H9 (cell line): Measurements from ENCODE around the gene NAPEPLD. TPM values are rescaled to one million over a fixed set of nuclear protein-coding genes. Genes with fewer than 3 reads are reported as not detected.
"Not testable (repeated sequence)": the region's sequence is repeated elsewhere in the genome, so short reads cannot be mapped to it uniquely, and the experiment has no call there.

Experiments used
- DNase-seq: peaks from one replicate; pipeline ENCODE4 v3.0.0-alpha.2; 2017
- H2AFZ ChIP-seq: one replicate; pipeline ENCODE4 v1.6.1; 2013; ENCODE audit warnings: mild to moderate bottlenecking, low read length, control low read depth, moderate library complexity
- H2AK5ac ChIP-seq: 2 replicates; pipeline ENCODE4 v1.6.1; 2013; ENCODE audit warnings: low read length, control low read depth, mixed read lengths; ENCODE audit not compliant: insufficient read length
- H2BK120ac ChIP-seq: one replicate; pipeline ENCODE4 v1.6.1; 2013; ENCODE audit warnings: low read depth, mild to moderate bottlenecking, low read length, control low read depth, inconsistent platforms; ENCODE audit not compliant: poor library complexity, severe bottlenecking
- H2BK12ac ChIP-seq: 2 replicates; pipeline ENCODE4 v1.6.1; 2013; ENCODE audit warnings: low read length, control low read depth, mixed read lengths, low read depth; ENCODE audit not compliant: insufficient read length
- H2BK15ac ChIP-seq: 2 replicates; pipeline ENCODE4 v1.6.1; 2013; ENCODE audit warnings: low read depth, low read length, control low read depth
- H2BK20ac ChIP-seq: one replicate; pipeline ENCODE4 v1.6.1; 2013; ENCODE audit warnings: low read depth, mild to moderate bottlenecking, low read length, control low read depth, inconsistent platforms; ENCODE audit not compliant: poor library complexity, severe bottlenecking
- H2BK5ac ChIP-seq: 2 replicates; pipeline ENCODE4 v1.6.1; 2013; ENCODE audit warnings: low read length, control low read depth, mixed read lengths; ENCODE audit not compliant: insufficient read length
- H3K14ac ChIP-seq: 2 replicates; pipeline ENCODE4 v1.6.1; 2013; ENCODE audit warnings: low read length, control low read depth; ENCODE audit not compliant: insufficient read depth
- H3K18ac ChIP-seq: 2 replicates; pipeline ENCODE4 v1.6.1; 2013; ENCODE audit warnings: low read depth, mild to moderate bottlenecking, mixed read lengths, low read length, control low read depth; ENCODE audit not compliant: insufficient read length
- H3K23ac ChIP-seq: 2 replicates; pipeline ENCODE4 v1.6.1; 2013; ENCODE audit warnings: low read length, control low read depth, mixed read lengths, low read depth; ENCODE audit not compliant: insufficient read length
- H3K23me2 ChIP-seq: 2 replicates; pipeline ENCODE4 v1.6.1; 2013; ENCODE audit warnings: low read depth, mild to moderate bottlenecking, mixed read lengths, low read length, control low read depth; ENCODE audit not compliant: insufficient read length, poor library complexity, severe bottlenecking
- H3K27ac ChIP-seq: 2 replicates; pipeline ENCODE4 v1.5.1; 2013; ENCODE audit warnings: low read length, control low read depth, mixed read lengths, low read depth; ENCODE audit not compliant: insufficient read length
- H3K27me3 ChIP-seq: 2 replicates; pipeline ENCODE4 v1.6.1; 2013; ENCODE audit warnings: low read length, control low read depth, inconsistent platforms; ENCODE audit not compliant: insufficient read depth
- H3K4ac ChIP-seq: 2 replicates; pipeline ENCODE4 v1.6.1; 2013; ENCODE audit warnings: low read depth, mild to moderate bottlenecking, control low read depth, inconsistent platforms, low read length, moderate library complexity
- H3K4me1 ChIP-seq: 2 replicates; pipeline ENCODE4 v1.6.1; 2013; ENCODE audit warnings: low read length, control low read depth, inconsistent platforms; ENCODE audit not compliant: insufficient read depth
- H3K4me2 ChIP-seq: 2 replicates; pipeline ENCODE4 v1.6.1; 2013; ENCODE audit warnings: low read length, control low read depth, mixed read lengths; ENCODE audit not compliant: insufficient read length, insufficient read depth
- H3K56ac ChIP-seq: 2 replicates; pipeline ENCODE4 v1.6.1; 2013; ENCODE audit warnings: low read depth, mild to moderate bottlenecking, mixed read lengths, low read length, control low read depth; ENCODE audit not compliant: insufficient read length
- H3K79me1 ChIP-seq: 2 replicates; pipeline ENCODE4 v1.6.1; 2013; ENCODE audit warnings: low read depth, mild to moderate bottlenecking, moderate library complexity, low read length, control low read depth, inconsistent platforms; ENCODE audit not compliant: insufficient read depth, poor library complexity, severe bottlenecking
- H3K79me2 ChIP-seq: 2 replicates; pipeline ENCODE4 v1.6.1; 2013; ENCODE audit warnings: low read length, control low read depth, inconsistent platforms; ENCODE audit not compliant: insufficient read depth
- H3K9ac ChIP-seq: 2 replicates; pipeline ENCODE4 v1.6.1; 2013; ENCODE audit warnings: low read length, control low read depth, mixed read lengths; ENCODE audit not compliant: insufficient read length; ENCODE audit errors: extremely low read depth
- H3K9me3 ChIP-seq: one replicate; pipeline ENCODE4 v1.6.1; 2013; ENCODE audit warnings: low read depth, low read length, inconsistent platforms; ENCODE audit not compliant: control insufficient read depth
- H3T11ph ChIP-seq: one replicate; pipeline ENCODE4 v1.6.1; 2013; ENCODE audit warnings: mild to moderate bottlenecking, low read length, control low read depth, inconsistent platforms
- H4K20me1 ChIP-seq: one replicate; pipeline ENCODE4 v1.6.1; 2013; ENCODE audit not compliant: control insufficient read depth, insufficient read length, insufficient read depth
- H4K5ac ChIP-seq: 2 replicates; pipeline ENCODE4 v1.6.1; 2013; ENCODE audit warnings: low read depth, mild to moderate bottlenecking, mixed read lengths, low read length, control low read depth; ENCODE audit not compliant: insufficient read length
- H4K8ac ChIP-seq: replicated peaks from 2 replicates; pipeline ENCODE4 v1.6.1; 2013; ENCODE audit warnings: low read length, control low read depth, mixed read lengths, low read depth; ENCODE audit not compliant: insufficient read length
- H4K91ac ChIP-seq: 2 replicates; pipeline ENCODE4 v1.6.1; 2013; ENCODE audit warnings: low read depth, mild to moderate bottlenecking, moderate library complexity, mixed read lengths, low read length, control low read depth; ENCODE audit not compliant: insufficient read length
- H3K27ac Mint-ChIP-seq, 3 experiments: 2 replicates in 2 of 3; 3 replicates in 1 of 3; pipeline ENCODE4 v1.8.0; 2020 to 2021; ENCODE audit warnings: mixed read lengths in 3 of 3, mild to moderate bottlenecking in 1 of 3, moderate library complexity in 1 of 3
- H3K27me3 Mint-ChIP-seq: 2 replicates; pipeline ENCODE4 v1.8.0; 2021; ENCODE audit warnings: low read depth, mild to moderate bottlenecking, moderate library complexity, mixed read lengths
- H3K36me3 Mint-ChIP-seq, 3 experiments: 2 replicates in 2 of 3; 3 replicates in 1 of 3; pipeline ENCODE4 v1.8.0; 2020 to 2021; ENCODE audit warnings: low read depth in 3 of 3, mixed read lengths in 3 of 3; ENCODE audit not compliant: insufficient read depth in 1 of 3
- H3K4me1 Mint-ChIP-seq, 2 experiments: 2 replicates each; pipeline ENCODE4 v1.8.0; 2020; ENCODE audit warnings: mixed read lengths in 2 of 2
- H3K4me3 Mint-ChIP-seq, 2 experiments: 2 replicates in 1 of 2; 3 replicates in 1 of 2; pipeline ENCODE4 v1.8.0; 2020 to 2021; ENCODE audit warnings: mild to moderate bottlenecking in 2 of 2, mixed read lengths in 2 of 2, moderate library complexity in 1 of 2
- H3K9me3 Mint-ChIP-seq, 2 experiments: 2 replicates in 1 of 2; 3 replicates in 1 of 2; pipeline ENCODE4 v1.8.0; 2020; ENCODE audit warnings: mild to moderate bottlenecking in 2 of 2, mixed read lengths in 2 of 2, moderate library complexity in 1 of 2
- WGBS: extraction: QIAGEN DNeasy Blood & Tissue Kit; methylation state at CpG from one replicate; pipeline ENCODE4 v1.1.7; 2013; ENCODE audit warnings: missing lambda C conversion rate, low lambda C conversion rate, mixed read lengths; ENCODE audit not compliant: insufficient read length; ENCODE audit errors: extremely low coverage; 5-methylcytosine and 5-hydroxymethylcytosine counted together
- total RNA-seq: library from RNA; stranded (reverse); gene quantifications from 2 replicates; pipeline ENCODE4 v1.2.1, GENCODE V29; 2021
- TF ChIP-seq, protein P1 (sequence below): fragments of 200-600 bp; sonication (generic); conservative IDR thresholded peaks from 3 replicates; pipeline ENCODE4 v1.8.0; 2021; ENCODE audit warnings: antibody characterized with exemption, mild to moderate bottlenecking

Gene NAPEPLD
- total RNA-seq, 1 experiment from 2014 or later, result 9.3 TPM

DNA sequence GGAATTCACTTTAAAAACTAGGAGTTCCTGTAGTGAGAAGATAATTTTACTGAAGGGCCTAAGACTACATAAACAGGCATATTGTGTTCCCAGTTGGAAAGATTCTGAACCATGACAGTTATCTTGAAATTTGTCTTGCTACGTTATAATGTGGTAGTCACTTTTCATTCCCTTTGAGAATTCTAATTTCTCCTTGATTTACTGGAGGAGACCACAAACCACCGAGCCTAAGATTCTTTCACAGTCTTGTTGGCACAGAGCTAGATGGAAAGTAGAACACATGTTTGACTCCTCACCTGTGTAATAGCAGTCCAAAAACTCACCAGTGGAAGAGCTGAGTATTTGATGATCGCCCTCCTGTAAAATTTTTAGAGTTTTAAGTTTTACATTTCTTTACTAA, 69.1 kb downstream of the NAPEPLD start:
- no peaks in the 10 kb centered on the region for H3K9me3 Mint-ChIP-seq
- no peak for DNase-seq
- Histone ChIP-seq H3K9me3 (no peaks in the 10 kb centered on the region), H2AK5ac (no peak overlapping the region), H4K8ac (no peak overlapping the region), H4K20me1 (no peaks in the 10 kb centered on the region), H3K27me3 (no peaks in the 10 kb centered on the region), H2BK120ac (no peak overlapping the region), H2BK15ac (no peak overlapping the region), H3K23ac (no peak overlapping the region), H3K23me2 (peaks cover 5% of the 10 kb centered on the region), H2BK5ac (no peak overlapping the region), H4K91ac (no peak overlapping the region), H2BK12ac (no peak overlapping the region), H2BK20ac (no peak overlapping the region), H3K18ac (no peak overlapping the region), H3K9ac (no peak overlapping the region), H3K27ac (no peak overlapping the region), H3K14ac (no peak overlapping the region), H3K4ac (no peak overlapping the region), H2AFZ (no peak overlapping the region), H3K79me1 (no peaks in the 10 kb centered on the region), H3K56ac (no peak overlapping the region), H3K4me2 (no peak overlapping the region), H3K79me2 (peaks cover 3% of the 10 kb centered on the region; the same call in 1 of the 2 replicates), H3K4me1 (no peaks in the 10 kb centered on the region; the same call in 1 of the 2 replicates), H4K5ac (no peak overlapping the region), H3T11ph (no peak overlapping the region)
- no peak overlapping the region for H3K4me3 Mint-ChIP-seq
- no CpG with 5 or more reads among the region's 3 CpGs for WGBS
- TF ChIP-seq, protein P1, sequence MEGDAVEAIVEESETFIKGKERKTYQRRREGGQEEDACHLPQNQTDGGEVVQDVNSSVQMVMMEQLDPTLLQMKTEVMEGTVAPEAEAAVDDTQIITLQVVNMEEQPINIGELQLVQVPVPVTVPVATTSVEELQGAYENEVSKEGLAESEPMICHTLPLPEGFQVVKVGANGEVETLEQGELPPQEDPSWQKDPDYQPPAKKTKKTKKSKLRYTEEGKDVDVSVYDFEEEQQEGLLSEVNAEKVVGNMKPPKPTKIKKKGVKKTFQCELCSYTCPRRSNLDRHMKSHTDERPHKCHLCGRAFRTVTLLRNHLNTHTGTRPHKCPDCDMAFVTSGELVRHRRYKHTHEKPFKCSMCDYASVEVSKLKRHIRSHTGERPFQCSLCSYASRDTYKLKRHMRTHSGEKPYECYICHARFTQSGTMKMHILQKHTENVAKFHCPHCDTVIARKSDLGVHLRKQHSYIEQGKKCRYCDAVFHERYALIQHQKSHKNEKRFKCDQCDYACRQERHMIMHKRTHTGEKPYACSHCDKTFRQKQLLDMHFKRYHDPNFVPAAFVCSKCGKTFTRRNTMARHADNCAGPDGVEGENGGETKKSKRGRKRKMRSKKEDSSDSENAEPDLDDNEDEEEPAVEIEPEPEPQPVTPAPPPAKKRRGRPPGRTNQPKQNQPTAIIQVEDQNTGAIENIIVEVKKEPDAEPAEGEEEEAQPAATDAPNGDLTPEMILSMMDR, result no peak
- peaks cover 10 to 32% (median 26%) of the 10 kb centered on the region in 3 experiments; a peak in 6 of 7 replicates for H3K36me3 Mint-ChIP-seq
- peaks cover 12 to 24% of the 10 kb centered on the region in 2 experiments for H3K4me1 Mint-ChIP-seq
- H3K27ac Mint-ChIP-seq, result no peak overlapping the region
- H3K27me3 Mint-ChIP-seq, result no peaks in the 10 kb centered on the region

DNA sequence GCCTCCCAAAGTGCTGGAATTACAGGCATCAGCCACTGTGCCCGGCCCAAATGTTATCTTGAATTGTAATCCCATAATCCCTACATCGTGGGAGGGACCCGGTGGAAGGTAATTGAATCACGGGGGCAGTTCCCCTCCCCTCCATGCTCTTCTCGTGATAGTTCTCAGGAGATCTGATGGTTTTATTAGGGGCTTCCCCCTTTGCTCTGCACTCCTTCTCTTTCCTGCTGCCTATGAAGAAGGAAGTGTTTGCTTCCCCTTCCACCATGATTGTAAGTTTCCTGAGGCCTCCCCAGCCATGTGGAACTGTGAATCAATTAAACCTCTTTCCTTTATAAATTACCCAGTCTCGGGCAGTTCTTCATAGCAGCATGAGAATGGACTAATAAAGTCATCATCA, 70.7 kb downstream of the NAPEPLD start:
- H4K8ac ChIP-seq, H2AK5ac ChIP-seq, H4K20me1 ChIP-seq, H2BK12ac ChIP-seq, H3T11ph ChIP-seq, H2BK15ac ChIP-seq, H3K27ac Mint-ChIP-seq, H3K14ac ChIP-seq, H2BK5ac ChIP-seq, H4K91ac ChIP-seq, H2AFZ ChIP-seq, H3K79me1 ChIP-seq, H3K4ac ChIP-seq, H3K4me2 ChIP-seq, H3K9me3 Mint-ChIP-seq, H2BK20ac ChIP-seq, H3K18ac ChIP-seq, H3K23ac ChIP-seq, DNase-seq, H3K27me3 Mint-ChIP-seq, H3K79me2 ChIP-seq, H3K4me1 ChIP-seq, H3K9me3 ChIP-seq, H3K9ac ChIP-seq, H3K27ac ChIP-seq, H3K56ac ChIP-seq, H4K5ac ChIP-seq, H3K27me3 ChIP-seq, H3K4me3 Mint-ChIP-seq, H2BK120ac ChIP-seq: not testable (repeated sequence)
- no CpG with 5 or more reads among the region's 6 CpGs for WGBS
- peaks cover 20 to 32% of the 10 kb centered on the region in 2 experiments for H3K4me1 Mint-ChIP-seq
- H3K23me2 ChIP-seq, result peaks cover 13% of the 10 kb centered on the region
- H3K36me3 Mint-ChIP-seq, result peaks cover 10 to 22% (median 14%) of the 10 kb centered on the region in 3 experiments; a peak in 6 of 7 replicates
